Eye (tissue), 1 donor: ENCODE results near the gene RGPD8.
A peak's percentile ranks its signal among the peaks of the same experiment; 100 is the strongest.
"Not testable (repeated sequence)": the region's sequence is repeated elsewhere in the genome, so short reads cannot be mapped to it uniquely, and the experiment has no call there.

Source experiments
- DNase-seq: peaks from one replicate; pipeline ENCODE4 v3.0.0-alpha.2; 2015

Gene RGPD8

GRCh38 chr2:112433480-112433879 is at the start of gene RGPD8:
Gene RGPD8 (minus strand): TSS chr2:112433645. CDS start chr2:112433453, 192 bp downstream.
- DNase-seq, result peak; percentile 94

- peak; percentile 82 for DNase-seq
Observed at GRCh38 chr2:112483042-112483473, 49.6 kb upstream of the RGPD8 start.

DNA sequence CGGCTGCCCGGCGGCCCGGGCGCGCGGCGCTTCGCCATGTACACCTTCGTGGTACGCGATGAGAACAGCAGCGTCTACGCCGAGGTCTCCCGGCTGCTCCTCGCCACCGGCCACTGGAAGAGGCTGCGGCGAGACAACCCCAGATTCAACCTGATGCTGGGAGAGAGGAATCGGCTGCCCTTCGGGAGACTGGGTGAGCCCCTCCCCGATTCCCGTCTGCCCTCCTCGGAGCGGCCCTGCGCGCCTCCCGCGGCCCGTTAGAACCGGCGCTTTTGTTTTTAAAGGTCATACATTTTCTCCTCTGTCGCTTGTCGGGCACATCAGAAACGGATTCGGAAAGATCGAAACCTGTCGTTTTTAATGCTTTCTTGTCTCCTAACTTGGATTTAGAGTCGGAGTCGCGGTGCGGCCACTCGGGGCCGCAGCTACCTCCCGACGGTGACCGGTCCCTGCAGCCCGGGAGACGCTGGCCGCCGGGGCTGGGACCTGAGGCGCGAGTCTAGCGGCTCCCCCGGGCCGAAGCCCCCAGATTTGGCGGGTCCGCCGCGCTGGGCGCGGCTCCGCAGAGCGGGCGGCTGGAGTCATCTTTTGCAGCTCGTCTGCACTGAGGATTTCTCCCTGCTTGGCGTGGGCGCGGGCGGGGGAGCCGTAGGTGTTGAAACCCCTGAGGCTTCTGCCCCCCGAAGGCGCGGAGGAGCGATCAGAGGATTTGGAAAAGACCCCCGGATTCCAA is 49.0 kb upstream of the RGPD8 start:
- DNase-seq, result peak; percentile 85

- peak; percentile 92 for DNase-seq
Observed at GRCh38 chr2:112481528-112482233, 48.2 kb upstream of the RGPD8 start, which contains the start of gene TTL. Gene TTL (plus strand): TSS chr2:112482156. CDS start chr2:112482345, 189 bp downstream.

DNA sequence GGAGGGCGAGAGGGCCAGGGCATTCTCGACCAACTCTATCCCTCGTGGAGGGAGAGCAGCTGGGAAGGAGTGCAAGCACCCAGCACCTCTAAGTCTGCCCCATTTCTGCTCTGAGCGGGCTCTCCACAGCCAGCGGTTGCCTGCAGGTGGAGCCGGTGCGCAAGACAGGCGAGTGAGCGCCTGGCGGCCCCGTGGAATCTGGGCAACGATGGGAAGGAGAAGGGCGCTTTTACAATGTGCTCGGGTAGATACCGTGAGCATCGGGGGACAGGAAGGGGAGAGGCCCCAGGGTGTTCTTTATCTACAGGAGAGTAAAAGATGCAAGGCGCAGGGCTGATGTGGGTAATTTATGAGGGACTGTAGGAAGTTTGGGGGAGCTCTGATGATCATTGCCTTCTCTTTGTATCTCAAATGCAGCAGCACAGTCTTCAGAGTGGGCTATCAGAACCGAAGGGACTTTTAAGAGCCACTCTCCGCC is 47.6 kb upstream of the RGPD8 start:
- no peak for DNase-seq

DNA sequence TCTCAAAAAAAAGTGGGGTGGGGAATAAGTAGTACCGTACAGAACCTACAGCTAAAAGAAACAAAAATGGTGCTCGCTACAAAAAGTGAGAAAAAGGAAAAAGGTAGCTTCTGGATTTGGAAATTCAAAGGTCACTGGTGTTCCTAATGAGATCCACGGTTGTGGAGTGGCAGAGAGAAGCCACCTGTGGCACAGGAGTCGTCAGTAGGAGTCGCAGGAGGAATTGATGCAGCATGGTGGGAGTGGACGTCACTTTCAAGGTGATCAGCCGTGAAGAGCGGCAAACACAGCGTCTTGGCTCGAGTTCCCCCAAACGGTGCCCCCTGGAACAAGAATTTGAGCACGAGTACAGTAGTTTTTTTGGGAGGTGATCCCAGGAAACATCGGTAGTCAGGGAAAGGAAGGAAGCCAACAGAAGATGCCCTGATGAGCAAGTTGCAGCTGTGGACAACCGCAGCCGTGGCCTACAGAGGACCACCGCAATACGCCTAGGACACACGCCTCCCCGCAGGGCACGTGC is 47.1 kb upstream of the RGPD8 start:
- no peak for DNase-seq

DNA sequence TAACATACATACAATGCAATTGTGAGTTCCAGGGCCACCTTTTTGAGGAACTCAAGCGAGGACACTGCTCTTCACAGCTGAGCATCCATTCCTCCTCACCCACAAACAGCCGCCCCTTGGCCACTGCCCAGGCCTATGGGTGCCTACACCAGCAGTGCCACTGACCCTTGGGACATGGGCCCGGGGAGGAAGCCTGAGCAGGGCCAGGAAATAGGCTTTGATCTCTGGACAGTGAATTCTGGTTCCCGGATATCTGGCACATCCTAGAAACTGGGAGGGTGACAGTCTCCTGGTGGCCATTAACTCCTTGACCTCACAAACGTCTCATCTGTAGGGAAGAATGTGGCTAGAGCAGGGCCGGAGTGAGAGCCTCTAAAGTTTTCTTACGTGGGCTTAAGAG is 43.0 kb upstream of the RGPD8 start:
- no peak for DNase-seq

DNA sequence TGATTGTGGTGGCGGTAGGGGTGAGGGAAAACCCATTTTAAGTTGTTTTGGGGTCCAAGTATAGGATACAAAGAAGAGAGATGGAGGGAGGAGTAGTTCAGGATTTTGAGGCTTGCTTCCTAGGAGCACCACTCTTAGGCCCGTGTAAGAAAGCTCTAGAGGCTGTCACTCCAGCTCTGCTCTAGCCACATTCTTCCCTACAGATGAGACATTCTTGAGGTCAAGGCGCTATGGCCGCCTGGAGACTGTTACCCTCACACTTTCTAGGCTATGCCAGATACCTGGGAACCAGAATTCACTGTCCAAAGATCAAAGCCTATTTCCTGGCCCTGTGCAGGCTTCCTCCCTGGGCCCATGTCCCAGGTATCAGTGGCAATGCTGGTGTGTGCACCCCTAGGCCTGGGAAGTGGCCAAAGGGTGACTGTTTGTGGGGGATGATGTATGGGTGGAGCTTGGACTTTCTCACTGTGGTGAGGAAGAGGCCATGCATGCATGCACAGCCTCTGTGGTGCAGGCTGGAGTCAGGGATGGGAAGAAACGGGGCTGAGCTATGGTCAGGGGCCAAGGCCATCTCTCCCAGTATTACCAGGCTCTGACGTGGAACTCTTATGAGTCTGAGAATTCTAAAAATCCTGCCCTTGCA is 41.5 kb upstream of the RGPD8 start:
- DNase-seq, result no peak

- DNase-seq, result no peak
Observed at GRCh38 chr2:112472547-112473263, 39.3 kb upstream of the RGPD8 start.

GRCh38 chr2:112465382-112465781 is 31.9 kb upstream of the RGPD8 start:
- no peak for DNase-seq

DNA sequence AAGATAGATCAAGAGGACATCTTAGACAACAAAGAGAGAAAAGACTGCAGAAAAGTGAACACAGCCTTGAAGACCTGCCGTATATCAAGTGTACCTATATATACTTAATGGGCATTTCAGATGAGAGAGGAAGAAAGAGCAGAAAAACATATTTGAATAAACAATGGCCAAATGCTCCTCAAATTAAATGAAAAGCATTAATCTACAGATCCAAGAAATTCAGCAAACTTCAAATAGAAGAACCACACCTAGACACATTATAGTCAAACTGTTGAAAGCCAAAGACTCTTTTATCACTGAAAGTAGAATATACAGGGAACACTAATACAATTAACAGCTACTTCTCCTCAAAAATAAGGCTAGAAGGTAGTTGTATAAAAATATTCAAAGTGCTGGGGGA is 29.8 kb upstream of the RGPD8 start:
- no peak for DNase-seq

DNA sequence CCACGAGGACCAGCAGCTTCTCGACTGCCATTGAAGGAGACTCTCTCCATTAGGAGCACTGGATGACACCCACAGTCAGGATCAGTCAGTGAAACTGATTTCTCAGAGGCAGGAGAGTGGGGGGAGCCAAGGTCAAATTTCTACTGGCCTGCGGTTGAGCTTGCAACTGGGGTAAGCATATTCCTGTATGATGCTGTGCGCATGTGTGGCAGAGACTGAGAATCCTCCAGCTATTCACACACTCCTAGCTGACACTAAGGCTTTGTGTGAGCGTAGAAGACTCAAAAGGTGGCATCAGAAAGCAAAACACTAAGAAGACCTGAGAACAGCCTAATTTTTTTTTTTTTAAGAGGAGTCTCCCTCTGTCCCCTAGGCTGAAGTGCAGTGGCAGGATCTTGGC is 28.7 kb upstream of the RGPD8 start:
- no peak for DNase-seq

DNA sequence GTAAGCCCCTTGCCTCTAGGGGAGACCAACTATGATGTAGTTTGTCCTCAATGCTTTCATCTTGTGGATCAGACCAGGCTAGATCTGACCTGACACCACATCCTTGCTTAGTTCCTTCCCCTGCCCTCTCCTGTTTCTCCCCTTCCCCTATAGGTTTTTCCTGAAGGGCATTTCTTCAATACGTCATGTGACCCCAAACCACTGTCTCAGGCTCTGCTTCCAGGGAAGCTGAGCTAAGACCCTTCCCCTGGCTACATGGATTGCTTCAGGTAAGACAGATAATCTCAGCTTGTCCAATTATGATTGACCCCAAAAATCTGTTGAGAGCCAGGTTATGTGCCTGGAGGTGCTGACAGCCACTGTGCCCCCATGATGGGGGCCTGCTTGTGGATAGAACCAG is 25.9 kb upstream of the RGPD8 start:
- DNase-seq, result no peak

DNA sequence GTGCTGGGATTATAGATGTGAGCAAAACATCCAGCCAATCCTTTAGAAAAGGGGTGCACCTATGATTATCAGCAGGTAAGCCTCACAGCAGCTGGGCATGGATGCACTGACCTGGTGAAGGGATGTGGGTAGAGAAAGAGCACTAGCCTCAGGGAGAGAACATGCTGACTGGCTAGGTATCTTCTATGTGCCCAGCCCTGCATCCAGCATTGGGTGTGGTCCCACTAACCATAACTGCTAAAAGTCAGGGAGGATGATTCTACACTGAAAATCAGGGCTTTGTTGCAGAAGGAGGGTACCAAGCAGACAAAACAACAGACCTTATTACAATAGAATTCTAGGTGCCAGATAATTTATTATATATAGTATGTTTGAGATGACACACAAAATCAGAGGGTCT is 21.1 kb upstream of the RGPD8 start:
- no peak for DNase-seq

DNA sequence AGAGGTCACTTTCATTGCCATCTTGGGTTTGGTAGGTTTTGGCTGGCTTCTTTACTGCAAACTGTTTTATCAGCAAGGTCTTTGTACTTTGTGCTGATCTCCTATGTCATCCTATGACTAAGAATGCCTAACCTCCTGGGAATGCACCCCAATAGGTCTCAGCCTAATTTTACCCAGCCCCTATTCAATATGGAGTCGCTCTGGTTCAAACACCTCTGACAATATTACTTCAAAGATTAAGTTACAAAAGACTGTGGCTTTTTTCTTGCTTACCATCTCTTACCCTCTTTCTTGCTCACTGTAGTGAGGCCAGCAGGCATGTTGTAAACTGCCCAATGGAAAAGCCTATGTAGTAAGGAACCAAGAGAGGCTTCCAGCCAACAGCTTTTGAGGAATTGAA is 17.9 kb upstream of the RGPD8 start:
- DNase-seq, result no peak

DNA sequence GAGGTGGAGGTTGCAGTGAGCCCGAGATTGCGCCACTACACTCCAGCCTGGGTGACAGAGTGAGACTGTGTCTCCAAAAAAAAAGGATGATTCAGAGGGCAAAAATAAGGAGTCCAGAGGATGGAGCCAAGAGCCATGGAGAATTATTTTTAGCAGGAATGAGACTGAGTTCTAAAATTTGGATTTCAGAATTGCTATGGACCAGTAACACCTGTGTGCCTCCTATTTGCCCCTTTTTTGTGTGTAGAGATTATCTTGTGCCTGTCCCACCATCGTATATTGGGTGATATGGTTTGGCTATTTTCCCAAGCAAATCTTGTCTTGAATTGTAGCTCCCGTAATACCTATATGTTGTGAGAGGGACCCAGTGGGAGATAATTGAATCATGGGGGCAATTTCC is 16.4 kb upstream of the RGPD8 start:
- no peak for DNase-seq

GRCh38 chr2:112444256-112444655 is 10.8 kb upstream of the RGPD8 start:
- not testable (repeated sequence) for DNase-seq

GRCh38 chr2:112438603-112439261 is 5.3 kb upstream of the RGPD8 start:
- not testable (repeated sequence) for DNase-seq

GRCh38 chr2:112437405-112437831 is 4.0 kb upstream of the RGPD8 start:
- DNase-seq, result not testable (repeated sequence)

- DNase-seq, result not testable (repeated sequence)
Observed at GRCh38 chr2:112436993-112437392, 3.5 kb upstream of the RGPD8 start.

DNA sequence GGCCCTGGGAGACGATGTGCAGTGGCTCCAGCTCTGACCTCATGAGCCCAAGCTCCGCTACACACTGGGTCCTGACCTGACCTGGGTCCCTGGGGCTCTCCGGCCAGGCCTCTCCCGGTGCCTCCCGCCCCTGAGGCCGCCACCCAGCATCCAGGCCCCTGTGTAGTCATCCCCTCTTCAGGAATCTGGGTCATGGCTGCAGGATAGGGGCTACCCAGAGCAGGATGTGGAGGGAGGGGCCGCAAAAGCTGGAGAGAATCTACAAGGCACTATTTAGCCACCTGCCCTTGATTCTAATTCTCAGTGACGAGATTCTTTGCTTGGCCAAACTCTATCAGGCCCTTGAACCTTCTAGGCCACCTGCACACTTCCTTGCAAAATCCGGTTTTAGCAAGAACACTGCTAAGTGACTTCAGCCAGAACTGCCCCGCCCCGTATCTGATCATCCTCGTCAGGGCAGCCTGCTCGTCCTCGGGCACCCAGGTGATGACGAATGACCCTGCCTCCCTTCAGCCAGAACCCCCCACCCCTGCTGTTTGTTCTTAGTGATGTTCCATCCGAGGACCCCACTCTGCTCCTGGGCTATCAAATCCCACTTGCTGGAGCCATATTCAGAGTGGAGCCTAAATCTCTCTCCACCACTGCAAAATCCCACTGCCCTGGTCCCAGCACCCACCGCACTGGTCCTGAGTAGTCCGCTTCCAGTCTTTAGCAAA is 2.4 kb upstream of the RGPD8 start:
- DNase-seq, result not testable (repeated sequence)
